GM18498 (cell line): Measurements from ENCODE around the gene CABLES1.

Source experiments
- ATAC-seq: cut with Tn5 transposase; IDR thresholded peaks from one replicate; pipeline ENCODE4 v1.9.1; 2021; ENCODE audit warnings: mild to moderate bottlenecking, moderate library complexity; ENCODE audit not compliant: unreplicated experiment

Gene CABLES1

GRCh38 chr18:23165271-23166068 lies 30.2 kb downstream of the CABLES1 start:
- ATAC-seq = no peak

DNA sequence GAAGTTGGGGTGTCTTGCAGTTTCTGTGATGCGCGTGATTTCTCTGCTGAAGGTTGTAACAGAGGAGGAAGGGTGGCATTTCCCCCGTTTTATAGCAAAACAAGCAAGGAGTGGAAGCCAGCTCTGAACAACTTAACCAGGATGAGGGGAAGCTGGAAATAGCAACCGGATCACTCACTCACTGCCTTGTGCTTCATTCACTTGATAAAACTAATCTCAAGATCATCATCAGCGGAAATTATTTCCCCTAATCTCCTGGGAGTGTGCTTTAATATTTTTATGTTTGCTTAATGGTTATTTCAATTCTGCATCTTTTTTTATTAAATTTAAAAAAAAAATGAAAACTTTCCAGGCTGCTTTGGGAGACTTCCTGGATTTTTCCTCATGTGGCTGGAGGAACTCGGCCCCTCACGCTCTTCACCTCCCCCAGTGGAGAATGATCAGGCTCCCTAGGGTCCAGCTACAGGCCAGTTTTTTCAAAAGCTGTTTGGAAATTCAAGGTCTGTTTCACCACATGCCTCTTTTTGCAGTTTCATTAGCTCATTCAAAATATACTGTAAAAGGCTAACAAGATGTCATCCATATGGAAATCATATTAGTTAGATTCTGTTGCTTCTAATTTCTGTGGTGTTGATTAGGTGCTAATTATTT lies 31.7 kb downstream of the CABLES1 start:
- no peak for ATAC-seq

DNA sequence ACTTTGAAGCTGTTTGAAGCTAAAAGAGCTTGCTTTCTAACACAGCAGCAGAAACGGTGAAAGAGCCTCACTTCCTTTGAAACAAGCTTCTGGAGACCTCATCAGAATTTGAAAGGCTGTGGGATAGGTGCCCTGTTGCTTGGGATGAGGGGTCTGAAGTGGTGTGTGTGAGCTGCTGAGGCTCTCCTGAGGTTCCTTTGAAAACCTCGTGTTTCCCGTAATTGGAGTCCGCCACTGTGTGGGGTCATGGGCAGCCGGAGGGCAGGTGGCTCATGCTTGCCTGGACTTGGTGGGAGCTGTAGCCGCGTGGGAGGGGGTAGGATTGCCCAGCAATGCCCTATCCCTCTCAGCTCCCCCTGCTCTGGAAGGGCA lies 34.4 kb downstream of the CABLES1 start:
- no peak for ATAC-seq

GRCh38 chr18:23170137-23170536 lies 34.9 kb downstream of the CABLES1 start:
- ATAC-seq = no peak

DNA sequence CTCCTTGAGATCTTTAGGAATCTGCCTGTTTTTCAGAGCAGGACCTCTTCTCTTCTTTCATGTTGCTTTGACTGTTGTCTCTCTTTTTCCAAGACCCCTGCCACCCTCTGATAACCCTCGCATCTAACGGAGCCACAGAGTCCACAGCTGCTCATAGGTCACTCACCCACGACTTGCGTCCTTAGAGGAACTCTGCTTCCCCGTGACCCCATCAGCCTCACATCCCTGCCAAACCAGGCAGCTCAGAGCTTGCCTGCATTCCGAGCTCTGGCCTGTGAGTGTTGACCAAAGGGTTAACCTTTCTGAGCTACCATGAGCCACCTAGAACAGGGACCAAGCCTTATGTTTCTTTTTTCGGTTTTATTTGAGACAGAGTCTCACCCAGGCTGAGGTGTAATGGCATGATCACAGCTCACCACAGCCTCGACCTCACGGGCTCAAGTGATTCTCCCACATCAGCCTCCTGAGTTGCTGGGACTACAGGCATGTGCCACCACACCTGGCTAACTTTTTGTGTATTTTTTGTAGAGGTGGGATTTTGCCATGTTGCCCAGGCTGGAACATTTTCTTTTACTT lies 36.4 kb downstream of the CABLES1 start:
- ATAC-seq = no peak

DNA sequence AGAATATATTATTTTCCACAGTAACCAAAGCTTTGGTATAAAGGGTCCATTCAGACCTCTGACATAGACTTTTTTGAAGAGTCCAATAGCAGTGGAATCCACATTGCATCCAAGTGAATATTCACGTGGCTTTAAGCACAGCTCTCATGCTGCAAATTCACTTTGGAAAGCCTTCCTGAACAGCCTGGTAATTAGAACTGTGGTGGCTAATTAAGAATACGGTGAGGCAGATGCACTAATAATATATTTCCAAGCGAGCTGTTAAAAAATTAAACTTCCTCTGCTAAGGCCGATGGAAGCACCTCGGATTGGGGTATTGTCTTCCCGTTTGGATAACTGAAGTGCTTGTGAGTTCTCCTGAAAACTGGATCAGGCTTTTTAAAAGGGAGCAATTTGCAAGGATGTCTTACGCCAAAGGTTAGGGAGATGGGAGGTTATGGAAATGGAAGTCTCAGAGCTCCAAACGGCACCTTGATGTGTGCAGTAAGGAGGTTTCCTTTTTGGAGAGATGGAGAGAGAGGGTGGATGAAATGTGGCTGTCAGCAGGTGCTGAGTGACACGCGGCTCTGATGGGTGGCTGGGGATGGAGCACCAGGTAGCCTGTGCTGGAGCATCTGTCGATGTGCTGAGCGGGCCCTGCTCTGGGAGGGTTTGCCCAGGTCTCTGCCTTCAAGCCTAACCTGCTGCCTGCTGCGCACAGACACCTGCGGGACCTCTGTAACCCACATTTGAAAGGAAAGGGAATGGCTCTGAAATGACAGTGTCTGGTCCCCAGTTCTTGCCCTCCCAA lies 37.5 kb downstream of the CABLES1 start:
- no peak for ATAC-seq

DNA sequence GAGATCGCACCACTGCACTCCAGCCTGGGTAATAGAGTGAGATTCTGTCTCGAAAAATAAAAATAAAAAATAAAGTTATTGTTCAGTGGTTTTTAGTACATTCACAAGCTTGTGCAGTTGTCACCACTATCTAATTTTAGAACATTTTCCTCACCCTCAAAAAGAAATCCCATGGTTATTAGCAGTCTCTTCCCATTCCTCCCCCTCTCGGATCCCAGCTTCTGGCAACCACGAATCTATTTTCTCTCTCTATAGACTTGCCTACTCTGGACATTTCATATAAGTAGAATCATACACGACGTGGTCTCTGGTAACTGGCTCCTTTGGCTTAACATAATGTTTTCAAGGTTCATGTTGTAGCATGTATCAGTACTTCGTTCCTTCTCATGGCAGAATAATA lies 38.6 kb downstream of the CABLES1 start:
- ATAC-seq = no peak

DNA sequence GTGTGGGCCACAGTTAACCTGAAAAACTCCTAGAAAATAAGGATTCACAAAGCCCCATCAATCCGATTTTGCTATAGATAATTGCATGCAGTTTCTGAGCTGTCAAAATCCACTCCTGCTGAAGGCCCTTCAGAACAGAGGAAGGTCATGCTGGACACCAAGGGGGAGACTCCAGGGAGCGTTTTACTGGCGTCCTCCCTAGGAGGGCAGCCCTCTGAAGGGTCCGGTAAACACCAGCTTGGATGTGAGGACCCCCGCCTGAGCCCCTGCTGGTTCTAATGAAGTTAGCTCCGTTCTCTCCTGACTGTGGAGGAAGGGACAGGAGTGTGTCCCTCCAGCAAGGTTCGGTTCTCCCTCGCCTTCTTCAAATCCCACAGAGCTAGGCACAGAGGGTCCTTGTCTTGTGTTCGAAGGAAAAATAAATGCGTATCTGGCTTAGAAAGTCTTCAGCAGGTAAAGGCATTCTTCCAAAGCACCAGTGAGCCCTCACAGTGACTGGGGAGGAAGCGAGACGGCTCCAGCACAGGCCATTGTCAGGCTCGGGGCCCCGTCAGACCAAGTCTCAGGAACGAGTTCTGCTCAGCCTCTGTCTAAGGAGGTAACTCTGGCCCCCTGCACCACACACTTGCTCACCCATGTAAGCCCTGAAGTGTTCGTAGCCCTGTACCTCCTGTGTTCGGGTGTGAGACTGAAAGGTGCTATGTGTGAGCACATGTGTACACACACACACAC lies 41.6 kb downstream of the CABLES1 start:
- ATAC-seq = no peak

DNA sequence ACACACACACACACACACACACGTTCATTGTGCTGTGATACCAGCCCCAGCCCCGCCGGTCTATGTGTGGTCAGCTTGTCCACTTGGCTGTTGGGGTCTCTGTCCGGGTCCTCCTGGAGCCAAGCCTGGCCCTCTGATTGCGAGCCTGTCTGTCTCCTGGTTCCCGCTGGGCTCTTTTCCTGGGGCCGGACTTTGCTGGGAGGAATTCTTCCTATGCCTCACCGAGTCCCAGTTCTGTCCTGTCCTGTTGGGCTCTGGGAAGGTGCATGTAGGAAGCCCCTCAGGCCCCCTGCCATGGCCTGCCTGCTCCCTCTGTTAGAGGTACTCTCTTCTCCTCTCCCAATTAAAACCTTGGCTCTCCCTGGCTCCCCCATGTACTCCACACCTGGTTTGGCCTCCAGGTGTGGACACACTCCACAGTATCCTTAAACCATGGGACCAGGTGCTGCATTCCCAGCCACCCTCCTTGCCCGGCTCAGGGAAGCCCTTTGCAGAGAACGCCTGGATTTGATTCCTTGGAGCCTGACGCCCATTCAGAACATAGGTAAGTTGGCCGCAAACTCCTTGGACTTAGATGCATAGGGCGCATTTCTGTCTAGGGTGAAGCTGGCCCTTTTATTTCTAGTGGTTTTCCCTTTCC lies 42.3 kb downstream of the CABLES1 start:
- no peak for ATAC-seq

DNA sequence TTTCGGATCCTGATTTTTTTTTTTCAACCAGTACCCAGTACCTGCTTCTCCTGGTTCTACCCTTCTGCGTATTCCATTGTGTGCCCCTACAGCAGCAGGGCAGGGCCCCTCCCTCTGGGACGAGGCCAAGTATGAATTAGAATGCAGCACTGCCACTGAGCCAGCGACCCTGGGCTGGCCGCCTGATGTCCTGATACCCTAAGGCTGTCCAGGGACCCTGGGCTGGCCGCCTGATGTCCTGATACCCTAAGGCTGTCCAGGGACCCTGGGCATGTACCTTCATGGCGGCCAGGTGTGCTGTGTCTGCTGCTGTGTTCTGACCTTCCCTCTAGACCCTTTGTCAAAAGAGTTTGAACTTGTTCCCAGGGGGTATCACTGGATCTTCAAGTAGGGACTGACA lies 42.9 kb downstream of the CABLES1 start:
- ATAC-seq = no peak

DNA sequence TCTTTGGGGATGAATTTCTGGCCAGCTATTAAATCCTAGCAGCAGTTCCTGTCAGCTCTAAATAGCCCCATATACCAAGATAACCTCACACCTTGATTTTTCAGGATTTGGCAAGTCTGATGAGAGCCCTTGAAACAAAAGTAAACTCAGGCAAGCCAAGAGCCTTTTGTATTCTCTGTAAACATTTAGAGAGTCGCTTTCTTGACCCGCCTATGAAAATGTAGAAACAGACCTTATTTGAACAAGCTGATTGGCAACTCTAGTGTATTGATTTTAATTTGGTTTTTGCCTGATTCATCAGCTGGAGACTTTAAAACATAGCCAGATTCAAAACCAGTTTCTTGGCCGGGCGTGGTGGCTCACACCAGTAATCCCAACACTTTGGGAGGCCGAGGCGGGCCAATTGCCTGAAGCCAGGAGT lies 43.4 kb downstream of the CABLES1 start:
- no peak for ATAC-seq

DNA sequence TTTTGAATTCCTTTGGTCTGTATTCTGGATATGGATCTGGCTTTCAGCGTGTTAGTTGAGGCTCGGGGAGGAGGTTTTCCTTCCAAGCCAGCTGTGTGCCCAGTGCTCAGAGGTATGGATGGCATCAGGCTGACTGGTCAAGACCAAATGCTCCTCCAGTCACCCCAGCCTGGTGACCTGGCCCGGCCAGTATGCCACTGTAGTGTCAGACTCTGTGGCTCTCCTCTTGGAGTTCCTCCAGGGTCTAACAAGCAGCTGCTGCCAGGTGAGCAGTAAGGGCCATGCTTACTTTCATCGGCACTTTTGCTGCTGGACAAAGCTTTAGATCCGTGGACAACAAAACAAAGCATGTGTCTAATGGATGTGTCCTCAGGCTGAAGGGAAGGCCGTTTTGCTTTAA lies 44.1 kb downstream of the CABLES1 start:
- ATAC-seq = no peak

- no peak for ATAC-seq
These were observed 46.3 kb downstream of the CABLES1 start for GRCh38 chr18:23181547-23181946.

DNA sequence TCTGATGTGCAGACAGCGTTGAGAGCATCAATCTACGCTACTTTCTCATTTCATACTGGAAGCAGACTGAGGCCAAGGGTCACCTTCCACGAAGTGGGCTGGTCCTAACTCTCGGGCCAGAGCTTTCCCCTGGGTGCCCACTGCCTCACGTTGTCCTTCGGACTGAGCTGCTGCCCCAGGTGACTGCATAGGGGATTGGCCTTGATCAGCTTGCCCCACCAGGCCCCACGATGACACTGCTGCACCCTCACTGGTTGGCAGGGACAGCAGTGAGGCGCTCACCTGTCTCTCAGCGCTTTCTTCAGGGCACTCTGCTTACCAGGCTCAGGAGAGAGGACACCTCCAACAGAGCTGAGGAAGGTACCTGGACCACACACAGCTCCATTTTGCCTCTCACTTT lies 47.3 kb downstream of the CABLES1 start:
- no peak for ATAC-seq

- no peak for ATAC-seq
These were observed 48.3 kb downstream of the CABLES1 start for GRCh38 chr18:23183411-23184150.

DNA sequence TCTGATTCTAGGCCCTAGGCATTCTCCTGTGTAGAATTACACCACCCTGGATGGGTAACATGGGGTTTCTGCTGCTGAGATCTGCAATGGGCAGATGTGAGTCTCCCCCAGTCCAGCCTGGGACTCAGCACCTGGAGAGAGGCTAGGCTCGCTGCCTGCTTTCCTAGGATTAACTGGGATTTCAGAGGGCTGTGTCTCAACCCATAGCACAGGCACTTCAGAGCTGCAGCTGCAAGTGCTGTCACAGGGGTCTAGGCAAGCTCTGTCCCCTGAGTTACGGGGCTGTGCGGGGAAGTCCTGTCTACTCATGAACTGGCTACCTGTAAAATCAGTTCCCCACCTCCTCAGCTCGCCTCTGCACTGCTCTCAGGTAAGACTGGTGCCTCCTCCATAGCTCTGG lies 51.5 kb downstream of the CABLES1 start:
- ATAC-seq = no peak

DNA sequence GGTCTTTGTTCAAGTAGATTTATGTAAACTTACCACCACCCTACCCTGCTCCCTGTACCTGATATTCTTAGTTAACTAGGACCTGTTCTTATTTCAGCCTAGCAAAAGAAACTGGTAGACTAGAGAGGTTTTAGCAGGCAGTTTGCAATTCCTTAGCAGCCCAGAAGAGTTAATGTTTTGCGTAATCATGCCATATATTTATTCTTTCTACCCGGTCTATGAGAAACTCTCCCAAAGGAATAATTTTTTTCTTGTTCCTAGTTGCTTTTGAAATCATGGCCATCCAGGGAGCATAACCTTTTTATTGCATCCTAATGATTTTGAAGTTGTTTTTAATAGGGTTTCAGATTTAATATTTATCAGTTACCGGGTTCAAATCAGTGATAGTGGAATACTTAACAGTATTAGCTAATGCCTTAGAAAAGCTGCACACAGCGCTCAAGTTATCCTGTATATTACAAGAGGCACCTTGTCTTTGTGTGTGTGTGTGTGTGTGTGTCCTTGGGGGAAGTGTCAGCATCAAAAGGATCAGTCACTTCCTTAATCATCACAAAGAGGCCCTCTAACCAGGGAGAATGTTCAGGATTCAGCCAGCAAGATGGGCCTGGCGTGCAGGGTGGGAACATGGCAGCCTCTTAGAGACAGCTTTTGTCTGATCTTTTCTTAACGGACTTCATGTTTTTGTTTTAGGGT lies 52.9 kb downstream of the CABLES1 start:
- no peak for ATAC-seq

GRCh38 chr18:23189099-23189498 lies 53.8 kb downstream of the CABLES1 start:
- no peak for ATAC-seq
